AG09309 (cell line): Measurements from ENCODE around the gene LCP1.

ENCODE experiments used
- DNase-seq: peaks from one replicate; pipeline ENCODE4 v3.0.0-alpha.2; 2010; ENCODE audit warnings: low read depth
- H3K4me3 ChIP-seq: 2 replicates; pipeline ENCODE4 v1.5.1; 2011; ENCODE audit warnings: mild to moderate bottlenecking, low read depth, low read length, moderate library complexity; ENCODE audit not compliant: control insufficient read depth
- TF ChIP-seq, protein P1 (sequence below): IDR thresholded peaks from 2 replicates; pipeline ENCODE4 v1.5.1; 2011; ENCODE audit warnings: mild to moderate bottlenecking, low read depth, low read length, inconsistent platforms; ENCODE audit not compliant: insufficient read depth, control insufficient read depth; ENCODE audit errors: missing control alignments

The LCP1 gene

DNA sequence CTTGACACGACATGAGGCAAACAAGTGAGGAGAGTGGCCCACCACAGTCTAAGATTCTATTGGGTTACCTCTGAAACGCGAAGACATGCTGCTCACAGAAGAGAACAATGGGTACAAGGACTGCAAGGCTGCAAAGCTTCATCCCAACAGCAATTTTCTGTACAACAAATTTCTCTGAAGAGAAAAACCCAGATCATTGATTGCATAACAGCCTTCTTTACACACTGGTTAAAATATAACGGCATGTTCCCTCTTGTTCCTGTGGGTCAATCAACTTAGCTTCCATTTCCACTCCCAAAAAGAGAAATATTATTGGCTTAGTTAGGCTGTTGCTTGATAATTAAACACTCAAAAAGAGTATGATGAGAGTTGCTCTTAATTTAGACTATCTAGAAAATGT lies 77.1 kb downstream of the LCP1 start, which contains the start of gene CPB2:
Gene CPB2 (minus strand): TSS at position 166 of the 400 bp plus-strand sequence. CDS start 24 bp downstream, at position 142.
- TF ChIP-seq, protein P1, sequence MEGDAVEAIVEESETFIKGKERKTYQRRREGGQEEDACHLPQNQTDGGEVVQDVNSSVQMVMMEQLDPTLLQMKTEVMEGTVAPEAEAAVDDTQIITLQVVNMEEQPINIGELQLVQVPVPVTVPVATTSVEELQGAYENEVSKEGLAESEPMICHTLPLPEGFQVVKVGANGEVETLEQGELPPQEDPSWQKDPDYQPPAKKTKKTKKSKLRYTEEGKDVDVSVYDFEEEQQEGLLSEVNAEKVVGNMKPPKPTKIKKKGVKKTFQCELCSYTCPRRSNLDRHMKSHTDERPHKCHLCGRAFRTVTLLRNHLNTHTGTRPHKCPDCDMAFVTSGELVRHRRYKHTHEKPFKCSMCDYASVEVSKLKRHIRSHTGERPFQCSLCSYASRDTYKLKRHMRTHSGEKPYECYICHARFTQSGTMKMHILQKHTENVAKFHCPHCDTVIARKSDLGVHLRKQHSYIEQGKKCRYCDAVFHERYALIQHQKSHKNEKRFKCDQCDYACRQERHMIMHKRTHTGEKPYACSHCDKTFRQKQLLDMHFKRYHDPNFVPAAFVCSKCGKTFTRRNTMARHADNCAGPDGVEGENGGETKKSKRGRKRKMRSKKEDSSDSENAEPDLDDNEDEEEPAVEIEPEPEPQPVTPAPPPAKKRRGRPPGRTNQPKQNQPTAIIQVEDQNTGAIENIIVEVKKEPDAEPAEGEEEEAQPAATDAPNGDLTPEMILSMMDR, result no peak
- DNase-seq, result no peak

GRCh38 chr13:46103037-46103436 lies 78.9 kb downstream of the LCP1 start:
- H3K4me3 ChIP-seq, result no peak overlapping the region
- no peak for DNase-seq
- TF ChIP-seq, protein P1, result no peak

More for the DNA sequence above, 77.1 kb downstream of the LCP1 start, which contains the start of gene CPB2:
- H3K4me3 ChIP-seq, result no peak within 1 kb of the TSS

DNA sequence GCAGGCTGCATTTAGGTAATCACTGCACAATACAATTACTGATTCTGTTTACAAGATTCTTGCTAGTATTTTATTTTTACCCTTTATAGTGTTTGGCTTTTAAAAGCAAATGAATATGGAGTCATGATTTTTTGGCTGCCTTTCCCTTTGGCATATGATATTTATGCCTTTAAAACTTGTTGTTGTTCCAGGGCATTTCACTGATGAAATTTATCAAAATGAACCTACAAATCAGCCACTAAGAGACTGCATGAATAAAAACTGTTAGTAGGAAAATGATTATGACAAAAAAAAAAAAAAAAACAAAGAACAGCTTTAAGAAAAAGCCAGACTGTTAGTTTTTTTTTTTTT lies 79.7 kb downstream of the LCP1 start:
- no peak for DNase-seq
- no peak overlapping the region for H3K4me3 ChIP-seq
- TF ChIP-seq, protein P1, result no peak

DNA sequence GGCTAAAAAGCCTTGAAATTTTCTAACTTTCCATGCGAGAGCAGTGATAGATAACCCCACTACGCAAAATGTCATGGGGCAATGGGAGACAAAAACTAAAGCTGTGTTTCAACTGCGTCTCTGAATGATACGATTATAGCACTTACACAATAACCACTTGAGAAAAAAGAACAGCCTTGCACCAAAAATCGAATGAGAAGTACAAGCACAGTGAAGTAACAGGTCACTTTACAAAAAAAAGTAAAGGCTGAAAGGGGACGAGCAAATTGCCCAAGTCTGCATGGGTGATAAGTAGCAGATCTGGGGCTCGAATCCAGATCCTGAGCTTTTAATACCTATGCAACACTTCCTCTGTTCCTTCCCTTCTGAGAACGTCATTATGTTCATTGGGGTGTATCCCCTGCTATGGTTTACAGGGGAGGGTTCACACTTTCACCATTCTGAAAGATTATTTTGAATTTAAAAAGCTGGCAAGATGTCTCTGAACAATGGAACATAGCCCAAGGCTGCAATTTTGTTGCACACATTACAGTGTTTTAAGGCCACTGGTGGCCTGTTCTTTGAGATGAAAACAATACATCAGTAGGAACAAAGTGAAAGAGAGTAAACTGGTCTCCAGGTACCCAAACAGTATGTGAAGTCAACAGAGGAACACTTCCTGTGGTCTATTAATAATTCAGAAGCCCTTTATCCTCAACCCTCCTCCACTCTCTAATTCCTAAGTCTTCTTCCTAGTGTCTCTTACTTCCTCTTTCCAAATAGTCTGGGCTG lies 80.3 kb downstream of the LCP1 start:
- H3K4me3 ChIP-seq, result no peak overlapping the region
- TF ChIP-seq, protein P1, result no peak
- no peak for DNase-seq

DNA sequence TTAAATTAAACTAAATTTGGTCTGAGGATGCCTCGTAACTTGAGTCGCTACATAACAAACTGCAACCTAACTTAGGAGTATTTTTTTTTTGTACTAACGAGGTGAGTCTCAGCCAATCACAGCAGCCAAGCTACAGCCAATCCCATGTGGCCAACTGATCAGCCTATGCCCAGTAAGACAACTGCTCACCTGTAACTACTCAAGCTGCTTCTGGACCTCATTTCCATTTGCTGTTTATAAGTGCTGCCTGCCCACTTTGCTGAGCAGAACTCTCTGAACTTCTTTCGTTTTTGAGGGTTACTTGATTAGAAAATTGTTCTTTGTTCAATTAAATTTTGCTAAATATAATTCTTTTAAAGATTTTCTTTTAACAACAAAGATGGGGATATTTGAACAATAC lies 81.0 kb downstream of the LCP1 start:
- no peak for DNase-seq
- H3K4me3 ChIP-seq, result no peak overlapping the region
- TF ChIP-seq, protein P1, result no peak

DNA sequence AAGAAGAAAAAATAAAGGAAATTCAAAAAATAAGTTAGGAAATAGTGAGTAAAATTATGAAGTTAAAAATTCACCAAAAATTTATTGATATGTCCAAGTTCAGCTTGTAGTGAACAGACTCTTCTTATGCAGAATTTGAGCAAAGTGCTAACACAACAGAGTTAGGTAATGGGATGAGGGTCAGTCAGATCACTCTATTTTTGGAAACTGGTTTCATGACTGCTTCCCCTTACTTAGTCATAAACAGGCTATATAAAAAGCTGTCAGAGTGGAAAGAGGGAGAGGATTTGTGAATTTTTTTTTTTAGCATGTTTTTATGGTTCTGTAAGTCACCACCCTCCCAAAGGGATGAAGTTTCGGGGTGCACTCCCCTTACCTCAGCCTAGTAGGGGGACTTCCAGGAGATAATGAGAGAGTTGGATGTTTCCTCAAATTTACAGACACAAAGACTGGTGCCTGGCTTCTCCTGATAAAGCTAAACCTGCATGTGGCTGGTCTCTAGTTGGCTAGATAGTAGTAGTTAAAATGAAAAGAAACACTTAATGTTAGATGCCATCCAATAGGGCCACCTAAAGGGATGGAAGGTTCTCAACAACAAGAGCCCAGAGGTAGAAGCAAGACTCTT lies 81.7 kb downstream of the LCP1 start:
- TF ChIP-seq, protein P1, result no peak
- no peak for DNase-seq
- H3K4me3 ChIP-seq, result no peak overlapping the region
